Measurements from ENCODE around the gene SERPINB12.
A peak's percentile ranks its signal among the peaks of the same experiment; 100 is the strongest.

SERPINB12 gene

DNA sequence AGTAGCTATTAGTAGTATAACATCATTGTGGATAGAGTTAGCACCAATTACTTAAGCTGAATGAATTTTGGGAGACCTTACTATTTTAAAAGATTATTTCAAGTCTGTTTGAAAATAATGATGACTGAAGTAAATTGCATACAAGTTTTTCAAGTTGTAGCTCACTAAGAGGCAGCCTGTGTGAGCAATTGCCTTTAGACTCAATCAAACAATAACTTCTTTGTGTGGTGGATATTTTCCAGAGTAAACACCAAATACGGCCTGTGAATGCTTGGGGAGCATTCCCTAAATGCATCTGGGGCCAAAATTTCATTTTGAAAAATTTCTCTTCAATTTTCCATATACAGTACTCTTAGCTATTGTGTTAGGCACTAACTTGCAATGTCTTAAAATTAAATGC lies 7.9 kb downstream of the SERPINB12 start:
- H3K4me3 ChIP-seq (ENCODE audit: low read length in 2 of 2): no peak overlapping the region
- no peaks in the 10 kb centered on the region for H3K27me3 ChIP-seq (ENCODE audit: control insufficient read depth in 1 of 2, insufficient read depth in 2 of 2, low read length in 2 of 2)
- H3K9ac ChIP-seq (ENCODE audit: low read length in 2 of 2): no peak overlapping the region
- H3K27ac ChIP-seq (ENCODE audit: low read length): no peak overlapping the region
- no peaks in the 10 kb centered on the region for H3K36me3 ChIP-seq (ENCODE audit: control insufficient read depth in 2 of 2, insufficient read depth in 2 of 2, low read length in 2 of 2)
- H3K4me1 ChIP-seq (ENCODE audit: control insufficient read depth, insufficient read depth, low read length): peaks cover 3% of the 10 kb centered on the region
- H3K9me3 ChIP-seq (ENCODE audit: control insufficient read depth in 2 of 2, low read length in 2 of 2): no peaks in the 10 kb centered on the region

DNA sequence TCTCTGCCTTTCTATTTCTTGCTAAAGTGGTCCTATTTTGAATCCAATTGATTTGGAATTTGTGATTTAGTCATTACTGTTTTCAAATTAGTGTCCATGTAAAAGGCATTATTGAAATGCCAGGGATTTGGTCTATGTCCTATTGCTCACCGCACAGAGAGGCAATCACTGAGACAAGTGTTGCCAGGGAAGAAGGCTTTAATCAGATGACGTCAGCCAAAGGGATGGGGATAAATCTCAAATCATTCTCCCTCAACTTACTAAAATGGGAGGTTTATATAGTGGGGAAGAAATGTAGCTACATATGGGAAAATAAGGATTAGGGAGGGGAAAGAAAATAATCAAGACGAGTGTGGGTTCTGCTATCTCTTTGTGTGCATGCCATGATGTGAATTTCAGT lies 9.6 kb downstream of the SERPINB12 start:
- Histone ChIP-seq H3K9me3 (ENCODE audit: control insufficient read depth in 2 of 2, low read length in 2 of 2) (no peaks in the 10 kb centered on the region), H3K27me3 (ENCODE audit: control insufficient read depth in 1 of 2, insufficient read depth in 2 of 2, low read length in 2 of 2) (no peaks in the 10 kb centered on the region), H3K27ac (ENCODE audit: low read length) (no peak overlapping the region), H3K4me3 (ENCODE audit: low read length in 2 of 2) (no peak overlapping the region), H3K36me3 (ENCODE audit: control insufficient read depth in 2 of 2, insufficient read depth in 2 of 2, low read length in 2 of 2) (no peaks in the 10 kb centered on the region), H3K4me1 (ENCODE audit: control insufficient read depth, insufficient read depth, low read length) (peaks cover 3% of the 10 kb centered on the region), H3K9ac (ENCODE audit: low read length in 2 of 2) (no peak overlapping the region)

DNA sequence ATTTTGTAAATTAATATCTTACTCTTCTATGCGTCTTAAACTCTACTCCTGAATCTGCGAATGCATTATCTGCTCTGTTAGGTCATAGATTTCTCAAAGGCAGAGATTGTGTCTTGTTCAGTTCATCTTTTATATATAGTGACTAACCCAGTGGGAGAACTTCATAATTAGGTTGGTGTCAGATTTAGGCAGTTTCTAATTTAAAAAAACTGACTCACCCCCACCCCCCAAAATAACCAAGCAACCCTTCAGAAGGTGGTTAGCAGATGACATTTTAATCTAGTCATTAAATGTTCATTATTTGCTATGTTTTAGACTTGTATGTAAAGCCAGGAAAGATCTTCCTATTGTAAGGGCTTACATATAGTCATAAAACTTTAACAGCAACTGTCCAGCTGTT lies 10.4 kb downstream of the SERPINB12 start:
- no peak overlapping the region for H3K4me3 ChIP-seq (ENCODE audit: low read length in 2 of 2)
- no peak overlapping the region for H3K9ac ChIP-seq (ENCODE audit: low read length in 2 of 2)
- no peak overlapping the region for H3K27ac ChIP-seq (ENCODE audit: low read length)
- no peaks in the 10 kb centered on the region for H3K9me3 ChIP-seq (ENCODE audit: control insufficient read depth in 2 of 2, low read length in 2 of 2)
- H3K27me3 ChIP-seq (ENCODE audit: control insufficient read depth in 1 of 2, insufficient read depth in 2 of 2, low read length in 2 of 2): no peaks in the 10 kb centered on the region
- H3K36me3 ChIP-seq (ENCODE audit: control insufficient read depth in 2 of 2, insufficient read depth in 2 of 2, low read length in 2 of 2): no peaks in the 10 kb centered on the region
- peaks cover 3% of the 10 kb centered on the region for H3K4me1 ChIP-seq (ENCODE audit: control insufficient read depth, insufficient read depth, low read length)

DNA sequence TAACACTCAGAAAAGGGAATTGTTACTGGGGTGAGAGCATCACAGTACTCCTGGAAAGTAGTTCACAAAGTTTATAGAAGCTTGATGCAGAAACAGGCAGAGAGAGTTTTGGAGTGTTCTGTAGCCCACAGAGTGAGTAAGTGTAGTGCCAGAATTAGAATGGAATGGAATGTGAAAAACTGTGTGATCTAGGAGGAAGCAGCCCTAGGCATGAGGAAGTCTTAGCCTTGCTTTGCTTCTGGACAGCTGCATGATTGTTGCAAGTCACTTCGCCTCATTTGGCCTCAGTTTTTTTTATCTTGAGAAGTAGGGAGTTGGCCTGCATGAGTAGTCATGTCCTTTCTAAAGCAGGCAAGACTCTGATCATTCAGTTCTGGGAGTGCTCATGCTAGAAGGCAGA lies 10.9 kb downstream of the SERPINB12 start:
- Histone ChIP-seq H3K27ac (ENCODE audit: low read length) (no peak overlapping the region), H3K27me3 (ENCODE audit: control insufficient read depth in 1 of 2, insufficient read depth in 2 of 2, low read length in 2 of 2) (no peaks in the 10 kb centered on the region), H3K9me3 (ENCODE audit: control insufficient read depth in 2 of 2, low read length in 2 of 2) (no peaks in the 10 kb centered on the region), H3K9ac (ENCODE audit: low read length in 2 of 2) (no peak overlapping the region), H3K4me3 (ENCODE audit: low read length in 2 of 2) (peak overlapping the region in 1 of 2 donors; percentile 8), H3K4me1 (ENCODE audit: control insufficient read depth, insufficient read depth, low read length) (peaks cover 3% of the 10 kb centered on the region), H3K36me3 (ENCODE audit: control insufficient read depth in 2 of 2, insufficient read depth in 2 of 2, low read length in 2 of 2) (no peaks in the 10 kb centered on the region)

DNA sequence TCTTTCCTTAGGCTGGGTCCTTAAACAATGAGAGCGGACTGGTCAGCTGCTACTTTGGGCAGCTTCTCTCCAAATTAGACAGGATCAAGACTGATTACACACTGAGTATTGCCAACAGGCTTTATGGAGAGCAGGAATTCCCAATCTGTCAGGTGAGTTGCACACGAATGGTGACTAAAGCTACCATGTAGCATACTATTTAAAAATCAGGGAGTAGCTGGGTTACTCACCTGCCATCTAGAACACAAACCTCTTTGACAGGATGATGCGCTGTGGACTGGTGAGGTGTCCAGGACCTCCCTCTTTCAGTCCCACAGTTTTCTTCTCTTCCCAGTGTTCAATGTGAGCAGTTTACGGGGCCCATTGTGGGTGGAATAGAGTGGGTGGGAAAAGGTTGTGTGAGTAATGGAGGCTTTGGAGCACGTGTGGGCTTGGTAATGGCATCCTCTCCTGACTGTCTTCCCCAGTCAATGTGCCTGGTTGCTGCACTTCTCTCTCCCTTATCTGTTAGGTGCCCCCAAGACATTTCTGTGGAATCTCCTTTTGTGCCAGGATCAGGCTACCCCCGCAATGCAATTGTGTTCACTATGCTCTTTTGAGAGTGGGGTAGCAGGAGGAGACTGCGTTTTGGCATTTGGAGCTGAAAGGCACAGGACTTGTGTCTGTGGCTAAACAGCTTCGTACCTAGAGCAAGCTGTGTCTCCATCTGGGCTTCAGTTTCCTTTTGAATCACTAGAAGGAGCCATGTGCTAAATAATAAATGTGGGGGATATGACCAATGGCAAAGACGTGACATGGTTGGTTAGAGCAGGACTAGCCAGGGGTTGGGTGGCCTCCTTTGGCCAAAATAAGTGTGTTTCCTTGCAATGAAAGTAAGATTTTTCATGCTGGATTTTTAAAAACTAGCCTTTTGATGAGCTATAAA lies 17.7 kb downstream of the SERPINB12 start:
- Histone ChIP-seq H3K9me3 (ENCODE audit: control insufficient read depth in 2 of 2, low read length in 2 of 2) (no peaks in the 10 kb centered on the region), H3K27me3 (ENCODE audit: control insufficient read depth in 1 of 2, insufficient read depth in 2 of 2, low read length in 2 of 2) (no peaks in the 10 kb centered on the region), H3K27ac (ENCODE audit: low read length) (no peak overlapping the region), H3K36me3 (ENCODE audit: control insufficient read depth in 2 of 2, insufficient read depth in 2 of 2, low read length in 2 of 2) (no peaks in the 10 kb centered on the region), H3K4me3 (ENCODE audit: low read length in 2 of 2) (no peak overlapping the region), H3K4me1 (ENCODE audit: control insufficient read depth, insufficient read depth, low read length) (no peaks in the 10 kb centered on the region), H3K9ac (ENCODE audit: low read length in 2 of 2) (no peak overlapping the region)

DNA sequence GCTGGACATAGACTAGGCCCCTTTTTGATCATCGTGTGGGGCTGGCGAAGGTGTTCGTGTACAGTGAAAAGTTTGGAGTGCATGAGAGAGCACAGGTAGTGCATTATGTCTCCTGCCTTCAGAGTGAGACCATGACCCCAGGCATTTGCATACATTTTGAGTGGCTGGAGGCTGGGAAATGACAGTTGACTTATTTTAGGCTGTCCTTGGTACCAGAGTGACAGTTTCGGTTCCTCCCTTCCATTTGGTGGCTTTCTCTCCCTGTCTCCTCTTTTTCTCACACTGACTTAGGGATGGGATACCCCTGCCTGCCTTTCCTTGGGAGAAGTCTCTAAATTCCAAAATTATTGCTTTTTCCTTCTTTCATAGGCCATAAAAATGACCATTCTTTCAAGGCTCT lies 20.1 kb downstream of the SERPINB12 start:
- no peaks in the 10 kb centered on the region for H3K36me3 ChIP-seq (ENCODE audit: control insufficient read depth in 2 of 2, insufficient read depth in 2 of 2, low read length in 2 of 2)

DNA sequence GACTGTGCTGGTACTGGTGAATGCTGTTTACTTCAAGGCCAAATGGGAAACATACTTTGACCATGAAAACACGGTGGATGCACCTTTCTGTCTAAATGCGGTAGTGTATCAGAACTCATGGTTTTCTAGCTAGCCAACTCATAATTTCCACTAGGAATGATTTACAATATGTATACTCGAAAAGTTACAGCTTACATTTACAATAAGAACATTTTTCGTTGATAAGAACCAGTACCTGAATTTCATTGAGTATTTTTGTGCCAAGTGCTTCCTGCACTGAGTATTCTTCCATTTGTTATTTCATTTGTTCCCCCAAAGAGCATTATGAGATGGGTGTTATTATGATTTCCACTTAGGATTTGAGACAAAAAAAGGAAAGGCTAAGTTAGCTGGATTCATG lies 21.9 kb downstream of the SERPINB12 start:
- Histone ChIP-seq H3K9ac (ENCODE audit: low read length in 2 of 2) (no peak overlapping the region), H3K9me3 (ENCODE audit: control insufficient read depth in 2 of 2, low read length in 2 of 2) (no peaks in the 10 kb centered on the region), H3K27ac (ENCODE audit: low read length) (no peak overlapping the region), H3K27me3 (ENCODE audit: control insufficient read depth in 1 of 2, insufficient read depth in 2 of 2, low read length in 2 of 2) (no peaks in the 10 kb centered on the region), H3K4me1 (ENCODE audit: control insufficient read depth, insufficient read depth, low read length) (no peaks in the 10 kb centered on the region), H3K36me3 (ENCODE audit: control insufficient read depth in 2 of 2, insufficient read depth in 2 of 2, low read length in 2 of 2) (no peaks in the 10 kb centered on the region), H3K4me3 (ENCODE audit: low read length in 2 of 2) (no peak overlapping the region)

More for the DNA sequence above, 20.1 kb downstream of the SERPINB12 start:
- Histone ChIP-seq H3K27me3 (ENCODE audit: control insufficient read depth in 1 of 2, insufficient read depth in 2 of 2, low read length in 2 of 2) (no peaks in the 10 kb centered on the region), H3K4me1 (ENCODE audit: control insufficient read depth, insufficient read depth, low read length) (no peaks in the 10 kb centered on the region), H3K9ac (ENCODE audit: low read length in 2 of 2) (no peak overlapping the region), H3K27ac (ENCODE audit: low read length) (no peak overlapping the region), H3K9me3 (ENCODE audit: control insufficient read depth in 2 of 2, low read length in 2 of 2) (no peaks in the 10 kb centered on the region), H3K4me3 (ENCODE audit: low read length in 2 of 2) (no peak overlapping the region)

DNA sequence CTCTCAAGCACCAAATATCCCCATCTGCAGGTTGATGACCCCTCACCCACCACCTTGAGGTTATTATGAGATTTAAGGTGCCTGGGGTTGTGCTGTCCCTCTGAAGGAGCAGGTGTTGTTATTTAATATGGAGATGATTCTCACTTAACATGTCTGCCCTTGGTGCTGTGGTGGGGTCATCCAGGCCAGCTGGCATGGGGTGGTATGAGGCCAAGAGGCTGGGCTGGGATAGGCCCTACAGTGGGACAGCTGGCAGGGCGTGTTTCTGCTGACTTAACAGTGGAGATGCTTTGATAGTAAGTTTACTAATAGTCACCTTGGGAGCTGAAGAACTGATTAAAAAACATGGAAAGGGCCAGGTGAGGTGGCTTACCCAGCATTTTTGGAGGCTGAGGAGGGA lies 22.4 kb downstream of the SERPINB12 start:
- Histone ChIP-seq H3K4me1 (ENCODE audit: control insufficient read depth, insufficient read depth, low read length) (no peaks in the 10 kb centered on the region), H3K36me3 (ENCODE audit: control insufficient read depth in 2 of 2, insufficient read depth in 2 of 2, low read length in 2 of 2) (no peaks in the 10 kb centered on the region), H3K9ac (ENCODE audit: low read length in 2 of 2) (no peak overlapping the region), H3K27me3 (ENCODE audit: control insufficient read depth in 1 of 2, insufficient read depth in 2 of 2, low read length in 2 of 2) (no peaks in the 10 kb centered on the region), H3K27ac (ENCODE audit: low read length) (no peak overlapping the region), H3K9me3 (ENCODE audit: control insufficient read depth in 2 of 2, low read length in 2 of 2) (no peaks in the 10 kb centered on the region), H3K4me3 (ENCODE audit: low read length in 2 of 2) (no peak overlapping the region)

DNA sequence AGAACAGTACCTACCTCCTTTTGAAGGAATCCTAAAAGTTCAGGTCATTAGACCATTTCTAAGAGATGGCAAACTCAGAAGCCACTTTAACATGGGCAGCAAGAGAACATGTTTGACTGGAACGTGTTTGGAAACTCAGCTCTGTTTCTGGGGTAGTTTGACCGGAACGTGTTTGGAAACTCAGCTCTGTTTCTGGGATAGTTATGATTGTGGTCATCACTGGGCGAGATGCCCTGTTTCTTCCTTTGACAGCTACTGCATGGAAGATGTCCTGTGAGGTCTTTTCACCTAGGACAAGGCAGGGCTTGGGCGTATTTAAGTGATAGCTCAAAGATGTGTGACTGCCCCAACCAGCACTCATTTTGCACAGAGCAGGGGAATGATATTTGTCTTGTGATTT lies 25.1 kb downstream of the SERPINB12 start:
- Histone ChIP-seq H3K36me3 (ENCODE audit: control insufficient read depth in 2 of 2, insufficient read depth in 2 of 2, low read length in 2 of 2) (no peaks in the 10 kb centered on the region), H3K27ac (ENCODE audit: low read length) (no peak overlapping the region), H3K27me3 (ENCODE audit: control insufficient read depth in 1 of 2, insufficient read depth in 2 of 2, low read length in 2 of 2) (no peaks in the 10 kb centered on the region), H3K9me3 (ENCODE audit: control insufficient read depth in 2 of 2, low read length in 2 of 2) (no peaks in the 10 kb centered on the region), H3K4me3 (ENCODE audit: low read length in 2 of 2) (no peak overlapping the region), H3K4me1 (ENCODE audit: control insufficient read depth, insufficient read depth, low read length) (no peaks in the 10 kb centered on the region), H3K9ac (ENCODE audit: low read length in 2 of 2) (no peak overlapping the region)

DNA sequence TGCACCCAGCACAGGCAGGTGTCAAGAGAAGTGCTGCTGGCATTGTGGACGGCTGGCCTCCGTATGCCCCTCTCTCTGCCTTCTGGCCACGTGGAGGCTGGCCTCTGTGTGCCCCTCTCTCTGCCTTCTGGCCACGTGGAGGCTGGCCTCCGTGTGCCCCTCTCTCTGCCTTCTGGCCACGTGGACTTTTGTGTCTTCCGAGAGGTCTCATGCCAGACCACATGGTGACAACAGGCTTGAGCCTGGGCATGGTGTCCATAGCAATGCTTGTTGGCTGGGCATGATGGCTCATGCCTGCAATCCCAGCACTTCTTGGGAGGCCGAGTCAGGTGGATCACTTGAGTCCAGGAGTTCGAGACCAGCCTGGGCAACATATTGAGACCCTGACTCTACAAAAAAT lies 25.7 kb downstream of the SERPINB12 start:
- H3K9me3 ChIP-seq (ENCODE audit: control insufficient read depth in 2 of 2, low read length in 2 of 2): no peaks in the 10 kb centered on the region
- no peak overlapping the region for H3K27ac ChIP-seq (ENCODE audit: low read length)
- no peaks in the 10 kb centered on the region for H3K36me3 ChIP-seq (ENCODE audit: control insufficient read depth in 2 of 2, insufficient read depth in 2 of 2, low read length in 2 of 2)
- H3K4me3 ChIP-seq (ENCODE audit: low read length in 2 of 2): no peak overlapping the region
- H3K9ac ChIP-seq (ENCODE audit: low read length in 2 of 2): no peak overlapping the region
- H3K27me3 ChIP-seq (ENCODE audit: control insufficient read depth in 1 of 2, insufficient read depth in 2 of 2, low read length in 2 of 2): no peaks in the 10 kb centered on the region
- H3K4me1 ChIP-seq (ENCODE audit: control insufficient read depth, insufficient read depth, low read length): no peaks in the 10 kb centered on the region

DNA sequence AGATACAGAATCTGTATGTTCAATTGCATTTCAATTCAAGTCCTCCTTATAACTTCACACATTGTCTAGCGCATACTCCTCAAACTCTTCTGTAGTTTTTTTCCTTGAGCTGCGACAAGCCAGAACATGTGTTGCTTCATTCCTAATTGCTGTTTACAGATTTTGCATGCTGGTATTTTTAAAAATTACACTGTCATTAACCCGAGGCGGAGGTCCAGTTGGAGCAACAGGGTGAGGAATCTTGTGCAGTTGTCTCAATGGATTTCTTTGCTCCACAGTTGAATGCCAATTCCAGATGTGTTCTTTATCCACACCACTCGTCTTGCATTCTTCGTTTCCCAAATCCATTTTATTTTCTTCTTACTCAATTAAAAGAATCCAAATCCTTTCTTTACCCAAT lies 28.6 kb downstream of the SERPINB12 start:
- no peaks in the 10 kb centered on the region for H3K4me1 ChIP-seq (ENCODE audit: control insufficient read depth, insufficient read depth, low read length)
- H3K9ac ChIP-seq (ENCODE audit: low read length in 2 of 2): no peak overlapping the region
- no peak overlapping the region for H3K27ac ChIP-seq (ENCODE audit: low read length)
- no peaks in the 10 kb centered on the region for H3K36me3 ChIP-seq (ENCODE audit: control insufficient read depth in 2 of 2, insufficient read depth in 2 of 2, low read length in 2 of 2)
- H3K4me3 ChIP-seq (ENCODE audit: low read length in 2 of 2): no peak overlapping the region
- H3K9me3 ChIP-seq (ENCODE audit: control insufficient read depth in 2 of 2, low read length in 2 of 2): no peaks in the 10 kb centered on the region
- H3K27me3 ChIP-seq (ENCODE audit: control insufficient read depth in 1 of 2, insufficient read depth in 2 of 2, low read length in 2 of 2): no peaks in the 10 kb centered on the region
